ENCODE measurements around the gene MUC21. TPM values are rescaled to one million over a fixed set of nuclear protein-coding genes. Genes with fewer than 3 reads are reported as not detected.

Gene MUC21
- total RNA-seq, 1 experiment from 2014 or later, result 0.13 TPM

DNA sequence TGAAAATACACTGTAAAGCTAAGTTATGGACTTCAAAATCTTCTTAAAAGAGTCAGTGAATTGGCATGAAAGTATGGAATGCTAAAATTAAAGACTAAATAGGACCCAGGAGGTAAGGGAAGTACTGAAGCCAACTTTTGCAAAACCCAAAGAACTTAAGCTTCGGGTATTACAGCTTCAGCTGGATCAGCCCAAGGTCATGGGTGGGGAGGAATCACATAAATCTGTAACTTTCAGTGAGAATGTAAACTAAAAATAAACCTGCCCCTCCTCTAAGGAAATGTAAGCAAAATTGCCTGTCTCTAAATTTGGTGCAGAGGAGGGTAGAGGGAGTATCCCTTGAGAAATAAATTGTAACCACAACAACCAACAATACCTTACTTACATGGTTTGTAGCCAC lies 4.4 kb upstream of the MUC21 start:
- no peaks in the 10 kb centered on the region for H3K36me3 ChIP-seq (ENCODE audit: low read depth)
- TF ChIP-seq, protein P1, sequence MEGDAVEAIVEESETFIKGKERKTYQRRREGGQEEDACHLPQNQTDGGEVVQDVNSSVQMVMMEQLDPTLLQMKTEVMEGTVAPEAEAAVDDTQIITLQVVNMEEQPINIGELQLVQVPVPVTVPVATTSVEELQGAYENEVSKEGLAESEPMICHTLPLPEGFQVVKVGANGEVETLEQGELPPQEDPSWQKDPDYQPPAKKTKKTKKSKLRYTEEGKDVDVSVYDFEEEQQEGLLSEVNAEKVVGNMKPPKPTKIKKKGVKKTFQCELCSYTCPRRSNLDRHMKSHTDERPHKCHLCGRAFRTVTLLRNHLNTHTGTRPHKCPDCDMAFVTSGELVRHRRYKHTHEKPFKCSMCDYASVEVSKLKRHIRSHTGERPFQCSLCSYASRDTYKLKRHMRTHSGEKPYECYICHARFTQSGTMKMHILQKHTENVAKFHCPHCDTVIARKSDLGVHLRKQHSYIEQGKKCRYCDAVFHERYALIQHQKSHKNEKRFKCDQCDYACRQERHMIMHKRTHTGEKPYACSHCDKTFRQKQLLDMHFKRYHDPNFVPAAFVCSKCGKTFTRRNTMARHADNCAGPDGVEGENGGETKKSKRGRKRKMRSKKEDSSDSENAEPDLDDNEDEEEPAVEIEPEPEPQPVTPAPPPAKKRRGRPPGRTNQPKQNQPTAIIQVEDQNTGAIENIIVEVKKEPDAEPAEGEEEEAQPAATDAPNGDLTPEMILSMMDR (conservative IDR thresholded peaks at IDR 0.05), result no peak
- TF ChIP-seq EZH2 (IDR thresholded peaks at IDR 0.05; ENCODE audit: low read depth), result no peak
- H3K4me2 ChIP-seq, result no peak overlapping the region
- no TSS peak for BruUV-seq (replicated peaks)
- H3K4me1 ChIP-seq (replicated peaks; ENCODE audit: insufficient read depth), result peaks cover 13% of the 10 kb centered on the region
- H3K27ac ChIP-seq, result no peak overlapping the region
- intact Hi-C loops (cut with micrococcal nuclease; ENCODE audit: unreplicated experiment), result no loop called here
- H3F3A ChIP-seq (ENCODE audit: insufficient read depth, low read depth), result peaks cover 10% of the 10 kb centered on the region; the same call in 1 of the 2 replicates
- no peaks in the 10 kb centered on the region for H3K9me2 ChIP-seq (ENCODE audit: insufficient read depth)
- no peaks in the 10 kb centered on the region for H3K27me3 ChIP-seq (ENCODE audit: insufficient read depth, low read depth)
- H3K9me3 ChIP-seq (ENCODE audit: insufficient read depth, low read depth), result no peaks in the 10 kb centered on the region
- no peaks in the 10 kb centered on the region for H4K20me1 ChIP-seq (ENCODE audit: insufficient read depth)
- H2AFZ ChIP-seq, result no peak overlapping the region
- H3K79me2 ChIP-seq (ENCODE audit: low read depth), result no peaks in the 10 kb centered on the region
- no peak overlapping the region for H3K4me3 ChIP-seq
- ChIA-PET CTCF (no interaction called here), POLR2A (ENCODE audit: unreplicated experiment) (no interaction called here)
- no peak for DNase-seq

DNA sequence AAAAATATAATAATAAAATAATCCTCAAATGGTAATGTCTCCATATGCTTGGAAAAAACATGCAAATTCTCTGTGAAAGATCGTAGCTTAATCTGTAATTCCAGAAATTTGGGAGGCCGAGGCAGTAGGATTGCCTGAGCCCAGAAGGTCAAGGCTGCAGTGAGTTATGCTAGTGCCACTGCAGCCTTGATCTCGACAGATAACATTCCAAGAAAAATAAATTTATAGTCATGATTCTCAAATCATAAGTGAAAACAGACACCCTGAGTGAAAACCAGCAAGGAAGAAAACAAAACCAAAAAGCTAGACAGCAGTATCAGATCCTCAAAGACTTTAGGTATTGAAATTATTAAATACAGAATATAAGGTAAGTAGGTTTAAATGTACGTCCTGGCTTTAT lies 3.8 kb upstream of the MUC21 start:
- no peak for DNase-seq
- H3F3A ChIP-seq (ENCODE audit: insufficient read depth, low read depth), result peaks cover 10% of the 10 kb centered on the region; the same call in 1 of the 2 replicates
- POLR2A ChIA-PET (ENCODE audit: unreplicated experiment), result interaction anchor here (0.6 kb wide), 1 partner anchor 368 kb away, joined by 3 read pairs; no protein-coding TSS in a partner anchor
- no peaks in the 10 kb centered on the region for H3K9me2 ChIP-seq (ENCODE audit: insufficient read depth)
- no peak overlapping the region for H3K4me2 ChIP-seq
- H3K4me3 ChIP-seq, result no peak overlapping the region
- H4K20me1 ChIP-seq (ENCODE audit: insufficient read depth), result no peaks in the 10 kb centered on the region
- CTCF ChIA-PET, result no interaction called here
- H3K27ac ChIP-seq, result no peak overlapping the region
- TF ChIP-seq, protein P1 (conservative IDR thresholded peaks at IDR 0.05), result no peak
- no peak for TF ChIP-seq EZH2 (IDR thresholded peaks at IDR 0.05; ENCODE audit: low read depth)
- H3K4me1 ChIP-seq (replicated peaks; ENCODE audit: insufficient read depth), result peaks cover 10% of the 10 kb centered on the region
- no peaks in the 10 kb centered on the region for H3K9me3 ChIP-seq (ENCODE audit: insufficient read depth, low read depth)
- no peaks in the 10 kb centered on the region for H3K79me2 ChIP-seq (ENCODE audit: low read depth)
- BruUV-seq (replicated peaks), result no TSS peak
- intact Hi-C loops (cut with micrococcal nuclease; ENCODE audit: unreplicated experiment), result no loop called here
- H2AFZ ChIP-seq, result no peak overlapping the region
- no peaks in the 10 kb centered on the region for H3K27me3 ChIP-seq (ENCODE audit: insufficient read depth, low read depth)
- H3K36me3 ChIP-seq (ENCODE audit: low read depth), result no peaks in the 10 kb centered on the region

DNA sequence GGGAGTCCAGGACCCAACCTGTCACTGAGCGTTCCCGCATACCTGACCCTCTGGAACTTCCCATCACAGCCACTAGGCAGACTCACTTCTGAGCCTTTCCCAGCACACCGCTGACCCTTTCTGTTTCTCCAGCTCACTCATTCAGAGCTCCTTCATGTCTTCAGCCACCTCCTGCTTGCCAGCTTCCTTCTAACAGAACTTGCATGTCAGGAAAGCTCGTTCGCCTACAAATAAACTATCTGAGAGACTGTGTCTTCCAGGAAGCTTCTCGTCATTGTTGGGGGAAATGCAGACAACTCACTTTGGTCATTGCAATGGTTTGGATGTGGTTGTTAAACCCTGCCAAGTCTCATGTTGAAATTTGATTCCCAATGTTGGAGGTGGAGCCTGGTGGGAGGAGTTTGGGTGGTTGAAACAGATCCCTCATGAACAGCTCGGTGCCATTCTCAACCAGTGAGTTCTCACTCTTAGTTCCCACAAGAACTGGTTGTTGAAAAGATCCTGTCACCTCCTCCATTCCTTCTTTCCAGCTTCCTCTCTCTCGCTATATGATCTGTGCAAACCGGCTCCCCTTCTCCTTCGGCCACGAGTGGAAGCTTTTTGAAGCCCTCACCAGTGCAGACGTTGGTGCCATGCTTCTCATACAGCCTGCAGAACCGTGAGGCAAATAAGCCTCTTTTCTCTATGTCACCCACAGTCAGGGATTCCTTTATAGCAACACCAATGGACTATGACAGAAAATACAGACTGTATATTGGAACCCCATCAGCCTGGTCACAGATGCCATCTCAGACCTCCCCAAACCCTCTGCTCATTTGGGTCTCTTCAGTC lies 1.4 kb upstream of the MUC21 start:
- Histone ChIP-seq H3K9me2 (ENCODE audit: insufficient read depth) (no peaks in the 10 kb centered on the region), H3K9me3 (ENCODE audit: insufficient read depth, low read depth) (no peaks in the 10 kb centered on the region), H2AFZ (no peak overlapping the region), H3K79me2 (ENCODE audit: low read depth) (no peaks in the 10 kb centered on the region), H3K4me2 (no peak overlapping the region), H3K36me3 (ENCODE audit: low read depth) (no peaks in the 10 kb centered on the region), H3K27me3 (ENCODE audit: insufficient read depth, low read depth) (no peaks in the 10 kb centered on the region), H3K4me1 (replicated peaks; ENCODE audit: insufficient read depth) (0 out of 2 replicates have a peak, but pooled peaks cover 5% of the 10 kb centered on the region), H3K27ac (no peak overlapping the region), H3K4me3 (no peak overlapping the region), H4K20me1 (ENCODE audit: insufficient read depth) (no peaks in the 10 kb centered on the region), H3F3A (ENCODE audit: insufficient read depth, low read depth) (peaks cover 10% of the 10 kb centered on the region; the same call in 1 of the 2 replicates)
- POLR2A ChIA-PET (ENCODE audit: unreplicated experiment), result no interaction called here
- peak in 1 of 2 experiments; percentile 64 for DNase-seq
- TF ChIP-seq, protein P1 (conservative IDR thresholded peaks at IDR 0.05), result no peak
- no peak for TF ChIP-seq EZH2 (IDR thresholded peaks at IDR 0.05; ENCODE audit: low read depth)
- no TSS peak for BruUV-seq (replicated peaks)
- CTCF ChIA-PET, result no interaction called here
- intact Hi-C loops (cut with micrococcal nuclease; ENCODE audit: unreplicated experiment), result no loop called here
